ENCODE results near the gene USP25. TPM values are rescaled to one million over a fixed set of nuclear protein-coding genes. Genes with fewer than 3 reads are reported as not detected.

The USP25 gene
- total RNA-seq: 72.5 and 77.0 TPM in 2 replicates

GRCh38 chr21:15729674-15730483, at the start of gene USP25:
USP25 (plus strand) TSS chr21:15729982; CDS start chr21:15730394, 412 bp downstream.

Data from dermis lymphatic vessel endothelial cell (primary cell).